IPS DF 4.7 (cell line): ENCODE measurements around the gene UBALD2.
"Not testable (repeated sequence)": the region's sequence is repeated elsewhere in the genome, so short reads cannot be mapped to it uniquely, and the experiment has no call there.

Experiments
- DNase-seq: peaks from one replicate; pipeline ENCODE4 v3.0.0-alpha.2; 2013; ENCODE audit warnings: low spot score; ENCODE audit errors: extremely low read depth

UBALD2 gene

DNA sequence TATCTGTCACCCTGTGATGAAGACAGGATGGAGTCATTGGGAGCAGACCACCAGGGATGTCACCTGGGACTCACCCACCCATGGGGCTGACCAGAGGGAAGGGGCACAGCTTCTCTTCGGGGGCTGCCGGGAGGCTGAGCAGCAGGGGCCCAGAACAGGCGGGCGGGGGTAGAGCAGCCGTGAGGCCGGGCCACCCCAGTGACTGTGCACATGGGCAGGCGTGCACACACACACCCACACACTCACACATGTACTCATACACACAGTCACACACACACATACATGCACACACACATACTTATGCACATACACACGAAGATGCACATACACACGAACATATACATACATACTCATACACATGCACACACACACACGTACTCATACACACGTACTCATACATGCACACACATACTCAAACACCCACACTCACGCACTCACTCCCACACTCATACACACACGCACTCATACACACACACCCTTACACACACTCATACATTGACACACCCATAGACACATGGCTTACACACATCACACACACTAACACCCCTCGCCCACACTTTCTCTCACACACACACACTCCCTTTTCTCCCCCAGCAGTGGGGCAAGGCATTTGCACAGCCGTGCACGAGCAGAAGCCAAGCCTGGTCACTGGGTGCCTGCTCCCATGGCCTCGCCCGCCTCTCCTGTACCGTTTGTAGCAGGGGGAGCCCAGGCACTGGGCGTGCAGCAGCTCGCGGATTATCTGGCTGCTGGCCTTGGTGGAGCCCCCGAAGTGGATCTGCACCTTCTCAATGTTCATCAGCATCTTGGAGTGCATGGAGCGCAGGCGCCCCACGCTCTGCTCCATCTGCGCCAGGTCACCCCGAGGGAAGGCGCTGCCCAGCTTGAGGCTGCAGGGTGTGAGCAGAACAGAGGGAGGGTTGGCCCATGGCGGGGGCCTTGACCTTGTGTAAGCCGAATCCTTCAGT, 12.4 kb downstream of the UBALD2 start:
- no peak for DNase-seq

DNA sequence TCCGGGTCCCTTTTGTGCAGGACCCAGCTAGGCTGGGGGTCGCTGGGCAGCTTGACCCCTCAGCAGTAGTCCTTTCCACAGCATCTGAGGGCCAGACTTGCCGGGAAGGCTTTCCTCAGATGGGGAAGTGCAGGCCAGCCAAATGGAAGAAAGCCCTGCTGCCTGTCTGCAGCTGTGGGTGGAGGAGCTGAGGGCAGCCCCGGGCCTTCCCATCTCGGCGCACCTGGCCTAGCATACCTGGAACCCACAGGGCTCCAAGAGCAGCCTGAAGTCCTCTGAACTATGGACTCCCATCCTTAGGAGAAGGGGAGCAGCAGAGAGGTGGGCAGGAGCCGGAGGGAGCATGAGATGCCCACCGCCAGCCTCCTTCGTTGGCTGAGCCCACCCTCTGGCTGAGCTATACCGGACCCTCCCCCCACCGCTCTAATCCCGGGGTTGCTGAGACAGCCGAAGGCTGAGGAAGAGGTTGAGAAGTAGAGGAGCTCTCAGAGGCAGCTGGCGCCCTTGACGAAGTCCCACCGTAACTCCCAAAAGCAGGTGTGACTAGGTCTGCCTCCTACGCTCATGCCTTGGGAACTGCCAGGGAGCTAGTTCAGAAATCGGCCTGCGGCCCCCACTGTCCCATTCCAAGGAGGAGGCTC, 13.2 kb downstream of the UBALD2 start:
- no peak for DNase-seq

DNA sequence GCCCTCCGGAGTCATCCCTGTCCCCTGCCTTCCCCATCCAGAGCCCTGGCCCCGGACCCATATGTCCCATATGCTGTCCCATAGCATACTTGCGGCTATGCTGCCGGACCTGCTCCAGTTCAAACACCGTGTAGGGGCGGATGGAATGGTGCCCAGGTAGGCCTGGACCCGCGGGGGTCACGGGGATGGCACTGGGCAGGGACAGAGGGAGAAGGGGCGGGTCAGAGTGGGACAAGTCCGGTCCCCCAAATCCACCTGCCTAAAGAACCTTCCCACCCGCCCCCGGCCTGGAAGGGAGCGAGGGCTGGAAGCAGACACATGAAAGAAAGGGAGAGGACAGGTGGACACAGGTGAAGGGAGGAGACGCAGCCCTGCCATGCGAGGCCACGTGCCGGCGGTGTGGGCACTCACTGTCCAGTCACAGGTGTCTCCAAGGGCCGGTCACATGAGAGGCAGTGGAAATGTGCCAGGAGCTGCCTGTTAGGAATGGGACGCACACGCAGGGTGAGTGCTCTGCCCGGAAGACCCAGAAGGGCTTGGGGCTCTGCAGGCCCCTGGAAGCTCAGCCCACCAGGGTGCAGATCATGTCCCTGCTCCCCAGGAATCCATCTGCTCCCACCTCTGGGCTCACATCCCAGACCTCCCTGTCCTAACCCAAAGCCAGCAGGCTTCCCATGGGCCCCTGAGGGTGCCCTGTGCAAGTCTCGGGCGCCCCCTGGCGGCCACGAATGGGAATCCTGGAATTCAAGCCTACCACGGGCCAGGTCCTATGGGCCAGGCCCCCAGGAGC, 14.0 kb downstream of the UBALD2 start:
- peak; percentile 33 for DNase-seq

GRCh38 chr17:76279742-76280287, 14.7 kb downstream of the UBALD2 start:
- DNase-seq = no peak

DNA sequence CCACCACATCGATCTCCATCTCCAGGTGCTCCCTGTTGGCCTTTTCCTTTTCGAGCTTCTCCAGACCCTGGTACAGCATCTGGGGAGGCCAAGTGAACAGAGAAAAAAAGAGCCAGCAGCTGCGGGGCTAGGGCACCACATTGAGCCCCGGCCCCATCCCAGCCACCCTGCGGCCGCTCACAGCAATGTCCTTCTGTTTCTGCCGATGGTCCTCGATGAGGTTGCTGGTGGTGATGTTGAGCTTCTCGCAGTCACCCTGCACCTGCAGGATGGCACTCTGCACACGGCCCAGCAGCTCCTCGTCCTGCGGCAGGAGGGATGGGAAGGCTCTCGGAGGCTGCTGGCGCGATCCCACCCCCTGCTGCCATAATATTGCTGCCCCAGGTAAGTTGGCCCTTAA, 15.5 kb downstream of the UBALD2 start:
- no peak for DNase-seq

DNA sequence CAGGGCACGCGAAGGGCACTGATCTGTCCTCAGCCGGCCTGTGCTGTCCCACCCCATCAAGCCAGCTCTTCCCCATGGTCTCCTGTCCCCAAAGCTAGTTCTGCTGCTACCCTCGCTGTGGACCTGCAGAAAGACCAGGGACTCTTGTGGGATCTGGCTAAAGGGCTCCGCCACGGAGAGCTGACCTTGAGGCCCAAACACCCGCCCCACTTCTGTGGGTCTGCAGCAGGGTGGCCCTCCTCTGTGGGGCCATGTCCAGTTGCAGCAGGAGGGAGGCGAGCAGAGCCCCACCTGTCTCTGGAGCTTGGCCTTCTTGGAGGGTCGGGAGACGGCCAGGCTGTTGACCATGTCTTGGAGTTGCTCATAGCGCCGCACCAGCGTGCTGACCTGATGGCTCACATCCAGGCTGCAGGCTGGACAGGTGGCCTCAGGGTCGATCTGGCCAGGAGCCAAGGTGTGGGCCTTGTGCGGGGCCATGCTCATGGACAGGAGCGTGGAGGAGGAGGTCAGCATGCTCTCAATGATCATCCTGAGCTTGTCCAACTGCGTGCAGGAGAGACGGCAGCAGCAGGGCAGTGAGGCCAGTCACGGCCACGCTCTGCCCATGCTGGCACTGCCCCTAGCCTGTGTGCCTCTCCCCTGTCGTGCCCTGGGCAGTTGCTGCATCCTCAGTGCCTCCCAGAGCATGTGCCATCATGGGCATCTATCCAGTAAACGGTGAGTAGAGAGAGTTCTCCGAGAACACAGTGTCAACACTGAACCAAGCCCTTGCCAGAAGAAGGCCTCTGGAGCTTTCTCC, 16.6 kb downstream of the UBALD2 start:
- no peak for DNase-seq

DNA sequence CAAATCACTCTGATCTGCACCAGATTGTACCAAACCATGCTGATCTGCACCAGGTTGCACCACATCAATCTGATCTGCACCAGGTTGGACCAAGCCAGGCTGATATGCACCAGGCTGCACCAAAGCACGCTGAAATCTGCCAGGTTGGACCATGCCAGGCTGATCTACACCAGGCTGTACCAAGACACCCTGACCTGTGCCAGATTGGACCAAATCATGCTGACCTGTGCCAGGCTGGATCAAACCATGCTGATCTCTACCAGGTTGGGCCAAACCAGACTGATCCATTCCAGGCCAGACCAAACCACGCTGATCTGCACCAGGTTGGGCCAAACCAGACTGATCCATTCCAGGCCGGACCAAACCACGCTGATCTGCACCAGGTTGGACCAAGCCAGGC, 27.4 kb downstream of the UBALD2 start:
- no peak for DNase-seq

DNA sequence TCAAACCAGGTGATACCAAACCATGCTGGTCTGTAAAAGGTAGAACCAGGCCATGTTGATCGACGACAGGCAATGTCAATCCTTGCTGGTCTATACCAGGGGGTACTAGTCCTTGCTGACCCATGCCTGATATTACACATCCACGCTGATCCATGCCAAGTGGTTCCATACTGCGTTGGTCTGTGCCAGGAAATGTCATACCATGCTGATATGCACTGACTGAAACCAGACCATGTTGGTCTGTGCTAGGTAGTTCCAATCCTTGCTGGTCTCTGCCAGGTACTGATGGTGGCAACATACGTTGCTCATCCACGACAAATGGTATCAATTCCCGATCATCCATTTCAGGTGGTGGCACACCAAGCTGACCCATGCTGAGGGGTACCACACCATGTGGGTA, 28.0 kb downstream of the UBALD2 start:
- DNase-seq = no peak

- no peak for DNase-seq
Measured at GRCh38 chr17:76296186-76296585, 31.0 kb downstream of the UBALD2 start.

- DNase-seq = no peak
Measured at GRCh38 chr17:76296889-76297288, 31.7 kb downstream of the UBALD2 start.

- no peak for DNase-seq
Measured at GRCh38 chr17:76297436-76297835, 32.3 kb downstream of the UBALD2 start.

DNA sequence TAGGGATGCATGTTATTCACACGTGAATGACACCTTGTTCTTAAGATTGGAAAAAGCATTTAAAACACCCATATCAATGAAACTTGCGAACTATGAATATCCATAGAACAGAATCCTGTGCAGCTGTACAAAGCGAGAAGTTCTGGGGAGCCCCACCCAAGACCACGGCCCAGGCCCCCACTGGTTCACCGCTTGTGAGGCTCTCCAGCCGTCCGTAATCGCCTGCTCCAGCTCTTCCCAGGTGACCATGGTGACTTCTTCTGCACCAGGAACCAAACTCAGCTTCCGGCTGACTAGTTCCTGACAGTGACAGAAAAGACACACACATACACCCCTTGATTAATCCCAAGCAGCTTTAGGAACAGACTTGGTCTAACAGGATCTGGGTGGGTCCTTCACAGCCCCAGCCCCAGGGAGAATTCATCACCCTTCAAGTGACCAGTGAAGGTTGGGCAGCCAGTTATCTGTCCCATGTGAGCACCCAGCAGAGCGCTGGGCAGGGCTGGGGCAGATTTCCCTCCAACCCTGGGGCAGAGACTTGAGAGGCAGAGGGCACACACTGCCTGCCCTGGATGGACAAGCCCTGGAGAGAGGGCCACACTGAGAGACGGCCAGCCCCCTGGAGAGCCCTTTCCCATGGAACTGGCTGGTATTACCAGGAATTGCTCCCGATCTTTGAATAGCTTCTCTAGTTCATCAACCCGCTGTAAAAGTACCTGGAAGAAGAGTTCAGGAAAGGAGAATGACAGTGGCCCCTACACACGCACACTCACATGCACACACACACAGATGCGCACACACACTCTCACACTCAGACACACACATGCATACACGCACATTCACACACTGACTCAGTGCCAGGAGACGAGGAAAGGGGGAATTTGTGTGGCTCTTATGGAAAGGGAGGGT, 39.3 kb downstream of the UBALD2 start:
- DNase-seq = no peak

DNA sequence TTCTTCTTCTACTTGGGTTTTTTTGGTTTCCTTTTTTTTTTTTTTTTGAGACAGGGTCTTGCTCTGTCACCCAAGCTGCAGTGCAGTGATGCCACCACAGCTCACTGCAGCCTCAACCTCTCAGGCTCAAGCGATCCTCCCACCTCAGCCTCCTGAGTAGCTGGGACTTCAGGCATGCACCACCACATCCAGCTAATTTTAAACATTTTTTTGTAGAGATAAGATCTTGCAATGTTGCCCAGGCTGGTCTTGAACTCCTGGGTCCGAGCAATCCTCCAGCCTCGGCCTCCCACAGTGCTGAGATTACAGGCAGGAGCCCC, 39.9 kb downstream of the UBALD2 start:
- DNase-seq = not testable (repeated sequence)

- DNase-seq = no peak
Measured at GRCh38 chr17:76307299-76307965, 42.3 kb downstream of the UBALD2 start.

DNA sequence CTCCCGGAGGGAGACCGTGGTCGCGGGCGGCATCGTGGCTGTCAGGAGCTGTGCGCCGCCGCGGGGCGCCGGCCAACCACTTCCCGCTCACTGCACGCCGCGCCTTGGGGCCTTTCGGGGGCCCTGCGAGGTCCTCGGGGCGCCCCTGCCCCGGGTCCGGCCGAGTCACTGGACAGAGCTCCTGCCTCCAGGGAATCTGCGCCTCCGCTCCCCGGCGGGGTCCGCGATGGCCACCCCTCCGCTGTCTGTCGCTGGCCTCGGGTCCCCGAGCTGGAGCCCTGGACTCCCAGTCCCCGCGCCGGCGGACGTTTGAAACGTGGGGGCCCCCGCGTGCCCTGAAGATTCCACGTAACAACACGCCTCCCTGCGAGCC, 42.8 kb downstream of the UBALD2 start, which contains the start of gene QRICH2:
Gene QRICH2 (minus strand): TSS at position 311 of the 373 bp plus-strand sequence. CDS start 278 bp downstream, at position 33.
- DNase-seq = no peak

DNA sequence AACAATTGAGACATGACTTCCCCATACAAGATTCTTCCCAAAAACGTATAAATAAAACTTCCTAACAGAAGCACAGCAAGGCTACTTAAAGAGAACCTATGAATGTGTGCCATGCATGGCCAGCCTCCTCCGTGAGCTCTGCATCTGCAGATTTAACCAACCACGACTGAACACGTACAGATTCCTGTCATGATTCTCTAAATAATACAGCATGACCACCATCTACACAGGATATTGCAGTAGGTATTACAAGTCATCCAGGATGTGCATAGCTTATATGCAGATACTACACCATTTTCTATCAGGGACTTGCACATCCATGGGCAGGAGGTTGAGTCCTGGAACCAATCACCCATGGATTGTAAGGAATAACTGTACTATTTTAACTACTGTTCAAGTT, 44.3 kb downstream of the UBALD2 start:
- DNase-seq = no peak

DNA sequence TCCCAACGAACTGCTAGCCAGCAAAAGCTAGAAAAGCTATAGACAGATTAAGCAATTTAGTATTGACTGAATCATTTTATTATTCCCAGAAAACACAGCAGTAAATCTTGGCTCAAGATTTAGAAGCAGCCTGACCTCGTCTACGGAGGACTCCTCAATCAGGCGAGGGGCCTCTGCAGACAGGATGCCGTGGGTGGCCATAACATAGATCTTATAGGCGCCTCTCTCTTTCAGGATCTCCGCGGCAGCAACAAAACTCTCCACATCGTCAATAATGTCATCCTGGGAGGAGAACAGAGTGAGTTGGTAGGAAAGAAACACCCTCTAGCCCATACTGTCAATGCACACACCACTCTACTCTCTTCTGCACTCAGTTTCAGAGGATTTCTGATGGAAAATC, 47.6 kb downstream of the UBALD2 start:
- no peak for DNase-seq

DNA sequence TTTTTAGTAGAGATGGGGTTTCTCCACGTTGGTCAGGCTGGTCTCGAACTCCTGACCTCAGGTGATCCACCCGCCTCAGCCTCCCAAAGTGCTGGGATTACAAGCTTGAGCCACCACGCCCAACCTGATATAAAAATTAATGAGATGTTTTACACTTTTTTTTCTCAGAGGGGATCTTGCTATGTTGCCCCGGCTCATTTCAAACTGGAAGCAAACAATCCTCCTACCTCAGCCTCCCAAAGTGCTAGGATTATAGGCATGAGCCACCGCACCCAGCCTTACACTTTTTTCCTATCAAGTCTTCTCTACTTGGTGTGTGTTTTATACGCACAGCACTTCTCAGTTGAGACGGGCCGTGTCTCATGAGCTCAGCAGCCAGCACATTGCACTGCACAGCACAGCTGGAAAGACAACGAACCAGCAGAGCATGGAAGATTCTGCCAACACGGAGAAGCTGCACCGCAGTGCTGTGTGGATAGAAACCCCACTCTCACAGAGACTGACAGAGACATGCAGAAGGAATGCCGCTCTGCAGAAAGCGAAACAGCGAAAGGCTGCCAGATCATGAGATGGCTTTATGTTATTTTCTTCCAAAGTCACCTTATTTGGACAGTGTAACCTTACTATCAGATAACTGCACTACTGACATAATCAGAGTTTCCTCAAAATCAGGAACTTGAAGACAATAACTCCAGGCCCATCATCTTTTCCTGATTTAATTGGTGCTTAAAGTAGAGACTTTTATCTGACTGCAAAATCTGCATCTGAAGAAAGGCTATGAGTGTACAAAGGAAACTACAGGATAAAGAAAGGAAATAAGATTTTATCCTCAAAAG, 49.5 kb downstream of the UBALD2 start:
- no peak for DNase-seq
